Tibial artery (tissue), 4 donors: ENCODE measurements around the gene RNPS1.

Experiments
- DNase-seq, 2 donors: peaks; one replicate each; pipeline ENCODE4 v3.0.0-alpha.2; 2019
- H3K27ac ChIP-seq, 2 donors: fragments of 200-600 bp; sonication (generic) in 1 of 2; 1 replicate in 1 of 2; 2 replicates in 1 of 2; pipeline ENCODE4 v1.5.1; 2018 to 2019; ENCODE audit warnings: mild to moderate bottlenecking in 1 of 2
- H3K27me3 ChIP-seq, 2 donors: fragments of 200-600 bp; sonication (generic) in 1 of 2; one replicate each; pipeline versions ENCODE4 v1.5.1 to v1.6.0; 2016 to 2019
- H3K36me3 ChIP-seq, 3 donors: fragments of 200-600 bp; sonication (generic) in 2 of 3; one replicate each; pipeline ENCODE4 v1.5.1; 2016 to 2019; ENCODE audit warnings: mild to moderate bottlenecking in 2 of 3
- H3K4me1 ChIP-seq, 4 donors: fragments of 200-600 bp; sonication (generic) in 2 of 4; 1 replicate in 3 of 4; 2 replicates in 1 of 4; pipeline ENCODE4 v1.5.1; 2016 to 2019
- H3K4me3 ChIP-seq, 2 donors: fragments of 200-600 bp; sonication (generic) in 1 of 2; 1 replicate in 1 of 2; 2 replicates in 1 of 2; pipeline ENCODE4 v1.5.1; 2018 to 2019; ENCODE audit warnings: mild to moderate bottlenecking in 2 of 2
- H3K9me3 ChIP-seq, 3 donors: fragments of 200-600 bp; sonication (generic) in 1 of 3; one replicate each; pipeline ENCODE4 v1.5.1; 2016 to 2019
- intact Hi-C: fragments of 100-400 bp; cut with DNase I; formaldehyde crosslinking; loops from one replicate; pipeline ENCODE4 v1.15.0; 2023; ENCODE audit warnings: low total_unique reads
- TF ChIP-seq, protein P1 (sequence below), 2 experiments: fragments of 200-600 bp in 1 of 2; fragments of 450-650 bp in 1 of 2; IDR thresholded peaks; one replicate each; pipeline ENCODE4 v1.5.1; 2017 to 2019; ENCODE audit warnings: antibody characterized with exemption in 2 of 2, mild to moderate bottlenecking in 1 of 2, moderate library complexity in 1 of 2

Gene RNPS1

DNA sequence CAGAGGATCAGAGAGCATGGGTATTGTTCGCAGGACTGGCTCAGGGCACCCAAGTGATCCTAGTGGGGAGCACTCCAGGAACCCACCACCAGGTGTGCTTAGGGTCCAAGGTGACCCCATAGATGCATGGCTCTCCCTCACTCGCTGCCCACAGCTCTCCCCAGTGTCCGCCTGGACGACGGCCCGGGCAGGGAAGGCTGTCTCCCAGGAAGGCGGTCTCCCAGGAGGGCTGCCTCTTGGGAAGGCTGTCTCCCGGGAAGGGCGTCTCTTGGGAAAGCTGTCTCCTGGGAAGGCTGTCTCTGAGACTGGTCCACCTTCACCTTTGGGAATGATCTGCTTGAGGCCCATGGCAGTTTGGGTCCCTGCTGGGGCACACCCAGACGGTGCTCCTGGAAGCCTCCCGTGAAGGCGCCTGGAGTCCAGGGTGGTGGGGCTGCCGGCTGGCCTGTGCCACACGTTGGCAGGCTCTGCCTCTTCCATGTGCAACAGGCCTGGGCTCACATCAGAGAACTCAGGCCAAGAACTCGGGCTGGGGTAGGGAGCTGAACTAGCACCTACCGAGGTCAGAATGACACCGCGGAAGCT lies 21.5 kb downstream of the RNPS1 start:
- H3K36me3 ChIP-seq, result peaks cover 43 to 55% (median 49%) of the 10 kb centered on the region in 3 donors
- TF ChIP-seq, protein P1, sequence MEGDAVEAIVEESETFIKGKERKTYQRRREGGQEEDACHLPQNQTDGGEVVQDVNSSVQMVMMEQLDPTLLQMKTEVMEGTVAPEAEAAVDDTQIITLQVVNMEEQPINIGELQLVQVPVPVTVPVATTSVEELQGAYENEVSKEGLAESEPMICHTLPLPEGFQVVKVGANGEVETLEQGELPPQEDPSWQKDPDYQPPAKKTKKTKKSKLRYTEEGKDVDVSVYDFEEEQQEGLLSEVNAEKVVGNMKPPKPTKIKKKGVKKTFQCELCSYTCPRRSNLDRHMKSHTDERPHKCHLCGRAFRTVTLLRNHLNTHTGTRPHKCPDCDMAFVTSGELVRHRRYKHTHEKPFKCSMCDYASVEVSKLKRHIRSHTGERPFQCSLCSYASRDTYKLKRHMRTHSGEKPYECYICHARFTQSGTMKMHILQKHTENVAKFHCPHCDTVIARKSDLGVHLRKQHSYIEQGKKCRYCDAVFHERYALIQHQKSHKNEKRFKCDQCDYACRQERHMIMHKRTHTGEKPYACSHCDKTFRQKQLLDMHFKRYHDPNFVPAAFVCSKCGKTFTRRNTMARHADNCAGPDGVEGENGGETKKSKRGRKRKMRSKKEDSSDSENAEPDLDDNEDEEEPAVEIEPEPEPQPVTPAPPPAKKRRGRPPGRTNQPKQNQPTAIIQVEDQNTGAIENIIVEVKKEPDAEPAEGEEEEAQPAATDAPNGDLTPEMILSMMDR (IDR thresholded peaks at IDR 0.05), result no peak
- no peaks in the 10 kb centered on the region for H3K9me3 ChIP-seq
- intact Hi-C loops, result no loop called here
- no peak overlapping the region for H3K4me3 ChIP-seq
- no peak overlapping the region for H3K27ac ChIP-seq
- H3K4me1 ChIP-seq, result peaks cover under 1 to 12% (median 9%) of the 10 kb centered on the region in 4 donors
- no peak for DNase-seq
- no peaks in the 10 kb centered on the region for H3K27me3 ChIP-seq

DNA sequence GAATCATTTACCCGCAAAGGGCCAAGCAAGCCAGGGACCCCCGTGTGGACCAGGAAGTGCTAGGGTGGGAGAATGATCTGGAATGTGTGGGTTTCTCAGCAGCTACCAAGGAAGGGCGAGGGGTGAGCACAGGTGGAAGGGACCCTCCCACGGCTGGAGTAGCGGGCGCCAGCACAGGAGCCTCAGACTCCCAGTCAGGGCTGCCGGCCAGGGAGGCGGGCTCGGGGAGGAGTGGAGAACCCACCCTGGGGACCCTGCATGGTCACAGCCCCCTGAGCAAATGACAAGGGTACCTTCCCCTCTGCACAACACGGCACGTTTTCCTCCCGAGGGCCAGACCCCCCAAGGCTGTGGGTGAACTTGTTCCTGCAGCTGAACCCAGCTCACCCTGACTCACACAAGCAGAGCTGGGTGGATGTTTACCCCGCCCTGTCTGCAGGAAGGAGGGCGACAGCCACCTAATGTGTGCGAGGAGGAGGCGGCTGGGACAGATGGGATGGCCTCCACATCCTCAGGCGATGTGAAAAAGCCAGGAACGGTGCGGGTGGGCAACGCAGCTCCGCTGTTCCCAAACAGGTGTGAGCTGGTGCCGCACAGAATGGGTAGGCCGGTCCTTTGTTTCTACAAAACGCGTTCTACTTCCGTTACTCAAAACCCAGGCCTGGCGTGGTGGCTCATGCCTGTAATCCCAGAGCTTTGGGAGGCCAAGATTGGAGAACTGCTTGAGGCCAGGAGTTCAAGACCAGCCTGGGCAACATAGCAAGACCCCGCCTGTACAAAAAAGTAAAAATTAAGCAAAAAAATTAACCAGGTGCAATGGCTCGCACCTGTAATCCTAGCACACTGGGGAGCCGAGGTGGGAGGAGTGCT lies 22.8 kb downstream of the RNPS1 start:
- H3K9me3 ChIP-seq, result no peaks in the 10 kb centered on the region
- H3K27ac ChIP-seq, result no peak overlapping the region
- intact Hi-C loops, result no loop called here
- no peak overlapping the region for H3K4me3 ChIP-seq
- no peaks in the 10 kb centered on the region for H3K27me3 ChIP-seq
- no peak for DNase-seq
- peaks cover 0 to 6% (median 2%) of the 10 kb centered on the region in 4 donors for H3K4me1 ChIP-seq
- H3K36me3 ChIP-seq, result peaks cover 43 to 67% (median 49%) of the 10 kb centered on the region in 3 donors
- TF ChIP-seq, protein P1 (IDR thresholded peaks at IDR 0.05), result no peak

DNA sequence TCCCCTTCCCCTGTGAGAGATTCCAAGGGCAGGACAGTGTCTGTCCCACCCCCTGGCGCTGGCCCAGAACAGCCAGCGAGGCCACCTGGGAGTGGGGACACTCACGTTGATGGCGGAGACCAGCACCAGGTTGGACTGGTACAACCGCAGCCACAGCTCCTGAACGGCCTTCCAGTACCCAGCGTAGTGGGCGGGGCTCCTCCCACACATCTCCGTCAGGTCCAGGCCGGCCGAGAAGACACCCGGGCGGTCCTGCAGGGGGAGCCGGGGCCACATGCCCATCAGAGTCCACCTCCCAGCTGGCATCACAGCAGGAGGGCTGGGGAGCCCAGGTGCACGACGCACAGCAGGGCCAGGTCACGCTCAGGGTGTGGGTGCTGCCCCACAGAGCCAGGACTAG lies 23.6 kb downstream of the RNPS1 start:
- Histone ChIP-seq H3K36me3 (peaks cover 43 to 76% (median 49%) of the 10 kb centered on the region in 3 donors), H3K4me1 (no peaks in the 10 kb centered on the region), H3K27me3 (no peaks in the 10 kb centered on the region), H3K4me3 (no peak overlapping the region), H3K27ac (no peak overlapping the region), H3K9me3 (no peaks in the 10 kb centered on the region)
- TF ChIP-seq, protein P1 (IDR thresholded peaks at IDR 0.05), result no peak
- no peak for DNase-seq
- intact Hi-C loops, result no loop called here

DNA sequence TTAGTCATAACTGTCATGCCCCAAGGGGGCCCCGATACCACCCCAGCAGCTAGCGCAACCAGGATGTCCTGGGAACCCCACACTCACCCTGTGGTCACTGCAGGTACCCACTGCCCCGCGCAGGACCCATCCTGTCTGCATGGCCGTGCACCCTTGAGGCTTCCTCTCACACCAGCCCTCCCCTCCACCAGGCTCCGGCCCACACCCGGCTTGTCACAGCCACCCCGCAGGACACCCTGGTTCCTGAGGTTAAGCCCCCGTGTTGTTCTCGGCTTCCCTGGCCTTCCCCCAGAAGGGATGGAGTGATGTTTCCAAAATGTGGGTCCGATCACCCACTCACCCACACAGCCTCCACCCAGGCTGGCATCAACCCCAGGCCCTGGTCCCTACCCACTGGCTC lies 24.1 kb downstream of the RNPS1 start:
- TF ChIP-seq, protein P1 (IDR thresholded peaks at IDR 0.05), result no peak
- H3K27me3 ChIP-seq, result no peaks in the 10 kb centered on the region
- no peaks in the 10 kb centered on the region for H3K9me3 ChIP-seq
- DNase-seq, result no peak
- H3K4me3 ChIP-seq, result no peak overlapping the region
- intact Hi-C loops, result no loop called here
- no peak overlapping the region for H3K27ac ChIP-seq
- no peaks in the 10 kb centered on the region for H3K4me1 ChIP-seq
- peaks cover 43 to 78% (median 45%) of the 10 kb centered on the region in 3 donors for H3K36me3 ChIP-seq

DNA sequence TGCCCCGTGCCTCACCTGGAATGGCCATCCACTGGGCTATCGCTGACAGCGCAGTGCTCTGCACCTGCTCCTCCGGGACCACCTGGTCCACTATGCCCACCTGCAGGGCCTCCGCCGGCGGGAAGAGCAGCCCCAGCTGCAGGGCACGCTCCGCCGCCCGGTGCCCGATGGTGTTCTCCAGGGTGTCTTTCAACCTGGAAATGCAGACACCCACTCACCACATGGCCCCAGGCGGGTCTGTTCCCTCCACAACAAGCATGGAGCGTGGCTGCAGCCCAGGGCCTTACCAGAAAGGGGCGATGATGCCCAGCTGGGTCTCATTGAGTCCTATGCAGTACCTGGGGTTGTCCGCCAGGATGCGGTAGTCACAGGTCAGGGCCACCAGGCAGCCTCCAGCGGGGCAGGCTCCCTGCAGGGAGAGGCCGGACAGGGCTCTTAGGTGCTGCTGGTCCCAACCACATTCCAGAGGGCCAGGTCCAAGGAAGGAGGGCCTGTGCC lies 24.8 kb downstream of the RNPS1 start:
- DNase-seq, result no peak
- H3K27ac ChIP-seq, result no peak overlapping the region
- no peaks in the 10 kb centered on the region for H3K4me1 ChIP-seq
- TF ChIP-seq, protein P1 (IDR thresholded peaks at IDR 0.05), result no peak
- peaks cover 43 to 78% (median 45%) of the 10 kb centered on the region in 3 donors for H3K36me3 ChIP-seq
- H3K9me3 ChIP-seq, result no peaks in the 10 kb centered on the region
- intact Hi-C loops, result no loop called here
- H3K27me3 ChIP-seq, result peaks cover 0 to 1% of the 10 kb centered on the region in 2 donors
- no peak overlapping the region for H3K4me3 ChIP-seq
